ENCODE data around the gene KRTAP21-3. TPM values are rescaled to one million over a fixed set of nuclear protein-coding genes. Genes with fewer than 3 reads are reported as not detected.
"Not testable (repeated sequence)": the region's sequence is repeated elsewhere in the genome, so short reads cannot be mapped to it uniquely, and the experiment has no call there.

The KRTAP21-3 gene
- polyA plus RNA-seq (2014; cell fraction: cytosol; rRNA removed): not detected in 2 replicates
- polyA plus RNA-seq (2014; cell fraction: nucleus; rRNA removed): not detected in 2 replicates

GRCh38 chr21:30718239-30718909 lies at the start of gene KRTAP21-3:
TSS of gene KRTAP21-3 (minus strand) at chr21:30718777. CDS start at chr21:30718759, 18 bp downstream.
- DNase-seq (ENCODE audit: low spot score): no peak

GRCh38 chr21:30760776-30761175 lies 42.2 kb upstream of the KRTAP21-3 start:
- no peak for DNase-seq (ENCODE audit: low spot score)

GRCh38 chr21:30758306-30758705 lies 39.7 kb upstream of the KRTAP21-3 start:
- DNase-seq (ENCODE audit: low spot score): no peak

GRCh38 chr21:30755328-30755727 lies 36.8 kb upstream of the KRTAP21-3 start, which contains the start of gene KRTAP21-1:
TSS of gene KRTAP21-1 (minus strand) at chr21:30755428. CDS start at chr21:30755378, 50 bp downstream.
- not testable (repeated sequence) for DNase-seq (ENCODE audit: low spot score)

GRCh38 chr21:30747159-30747558 lies 28.6 kb upstream of the KRTAP21-3 start, which contains the start of gene KRTAP21-2:
TSS of gene KRTAP21-2 (minus strand) at chr21:30747259. CDS start at chr21:30747202, 57 bp downstream.
- no peak for DNase-seq (ENCODE audit: low spot score)

- no peak for DNase-seq (ENCODE audit: low spot score)
These were observed 21.9 kb upstream of the KRTAP21-3 start for GRCh38 chr21:30740462-30740861.

GRCh38 chr21:30733026-30733425 lies 14.4 kb upstream of the KRTAP21-3 start:
- DNase-seq (ENCODE audit: low spot score): no peak

GRCh38 chr21:30726726-30727125 lies 8.1 kb upstream of the KRTAP21-3 start:
- DNase-seq (ENCODE audit: low spot score): no peak

- DNase-seq (ENCODE audit: low spot score): no peak
These were observed 824 bp upstream of the KRTAP21-3 start for GRCh38 chr21:30719401-30719800.

- no peak for DNase-seq (ENCODE audit: low spot score)
These were observed 1.5 kb downstream of the KRTAP21-3 start for GRCh38 chr21:30717105-30717504.

GRCh38 chr21:30714946-30715345 lies 3.6 kb downstream of the KRTAP21-3 start:
- no peak for DNase-seq (ENCODE audit: low spot score)

- DNase-seq (ENCODE audit: low spot score): no peak
These were observed 4.1 kb downstream of the KRTAP21-3 start for GRCh38 chr21:30714456-30714855.

- no peak for DNase-seq (ENCODE audit: low spot score)
These were observed 4.8 kb downstream of the KRTAP21-3 start for GRCh38 chr21:30713766-30714165.

- DNase-seq (ENCODE audit: low spot score): no peak
These were observed 8.1 kb downstream of the KRTAP21-3 start for GRCh38 chr21:30710499-30710898.

- DNase-seq (ENCODE audit: low spot score): no peak
These were observed 11.2 kb downstream of the KRTAP21-3 start for GRCh38 chr21:30707409-30707808.

- no peak for DNase-seq (ENCODE audit: low spot score)
These were observed 22.6 kb downstream of the KRTAP21-3 start for GRCh38 chr21:30695956-30696355.

GRCh38 chr21:30689822-30690221 lies 28.8 kb downstream of the KRTAP21-3 start:
- no peak for DNase-seq (ENCODE audit: low spot score)

- no peak for DNase-seq (ENCODE audit: low spot score)
These were observed 34.1 kb downstream of the KRTAP21-3 start for GRCh38 chr21:30684506-30684905.

- DNase-seq (ENCODE audit: low spot score): no peak
These were observed 38.0 kb downstream of the KRTAP21-3 start for GRCh38 chr21:30680586-30680985.

GRCh38 chr21:30676737-30677136 lies 41.8 kb downstream of the KRTAP21-3 start:
- no peak for DNase-seq (ENCODE audit: low spot score)

GRCh38 chr21:30674312-30674711 lies 44.3 kb downstream of the KRTAP21-3 start:
- no peak for DNase-seq (ENCODE audit: low spot score)

GRCh38 chr21:30672985-30673650 lies 45.5 kb downstream of the KRTAP21-3 start:
- no peak for DNase-seq (ENCODE audit: low spot score)

- DNase-seq (ENCODE audit: low spot score): no peak
These were observed 49.8 kb downstream of the KRTAP21-3 start for GRCh38 chr21:30668776-30669175.

All from SK-N-DZ (cell line).